Measurements from ENCODE around the gene SLC1A2.

Gene SLC1A2

GRCh38 chr11:35288817-35289541 is 130.4 kb downstream of the SLC1A2 start:
- TF ChIP-seq, protein P1, sequence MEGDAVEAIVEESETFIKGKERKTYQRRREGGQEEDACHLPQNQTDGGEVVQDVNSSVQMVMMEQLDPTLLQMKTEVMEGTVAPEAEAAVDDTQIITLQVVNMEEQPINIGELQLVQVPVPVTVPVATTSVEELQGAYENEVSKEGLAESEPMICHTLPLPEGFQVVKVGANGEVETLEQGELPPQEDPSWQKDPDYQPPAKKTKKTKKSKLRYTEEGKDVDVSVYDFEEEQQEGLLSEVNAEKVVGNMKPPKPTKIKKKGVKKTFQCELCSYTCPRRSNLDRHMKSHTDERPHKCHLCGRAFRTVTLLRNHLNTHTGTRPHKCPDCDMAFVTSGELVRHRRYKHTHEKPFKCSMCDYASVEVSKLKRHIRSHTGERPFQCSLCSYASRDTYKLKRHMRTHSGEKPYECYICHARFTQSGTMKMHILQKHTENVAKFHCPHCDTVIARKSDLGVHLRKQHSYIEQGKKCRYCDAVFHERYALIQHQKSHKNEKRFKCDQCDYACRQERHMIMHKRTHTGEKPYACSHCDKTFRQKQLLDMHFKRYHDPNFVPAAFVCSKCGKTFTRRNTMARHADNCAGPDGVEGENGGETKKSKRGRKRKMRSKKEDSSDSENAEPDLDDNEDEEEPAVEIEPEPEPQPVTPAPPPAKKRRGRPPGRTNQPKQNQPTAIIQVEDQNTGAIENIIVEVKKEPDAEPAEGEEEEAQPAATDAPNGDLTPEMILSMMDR (IDR thresholded peaks at IDR 0.05), result no peak
- H3K4me1 ChIP-seq (ENCODE audit: control insufficient read depth in 1 of 2, insufficient read depth in 1 of 2, low read depth in 1 of 2, low read length in 1 of 2), result no peaks in the 10 kb centered on the region
- no peaks in the 10 kb centered on the region for H3K9me3 ChIP-seq
- H3K36me3 ChIP-seq, result no peaks in the 10 kb centered on the region
- no peaks in the 10 kb centered on the region for H3K27me3 ChIP-seq
- no peak overlapping the region for H3K27ac ChIP-seq
- H3K4me3 ChIP-seq (ENCODE audit: low read depth in 1 of 2, low read length in 1 of 2), result no peak overlapping the region

DNA sequence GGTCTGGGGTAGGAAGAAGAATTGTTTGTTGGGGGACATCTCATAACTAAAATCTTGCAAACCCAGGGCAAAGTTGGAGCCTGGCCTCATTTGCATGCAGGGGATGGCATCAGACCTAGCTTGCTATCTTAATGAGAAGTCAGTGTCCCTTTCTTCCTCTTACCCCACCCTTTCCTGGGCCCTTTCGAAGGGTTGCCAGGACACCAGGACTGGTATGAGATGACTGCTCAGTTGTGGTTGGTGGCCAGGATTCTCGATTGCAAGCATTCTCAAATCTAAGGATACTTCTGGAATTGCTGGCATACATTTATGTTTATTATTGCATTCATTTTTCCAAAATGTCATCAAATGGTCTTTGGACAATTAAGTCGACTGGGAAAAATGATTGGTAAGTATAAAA is 131.0 kb downstream of the SLC1A2 start:
- Histone ChIP-seq H3K9me3 (no peaks in the 10 kb centered on the region), H3K4me1 (ENCODE audit: control insufficient read depth in 1 of 2, insufficient read depth in 1 of 2, low read depth in 1 of 2, low read length in 1 of 2) (no peaks in the 10 kb centered on the region), H3K27me3 (no peaks in the 10 kb centered on the region), H3K27ac (no peak overlapping the region), H3K36me3 (no peaks in the 10 kb centered on the region), H3K4me3 (ENCODE audit: low read depth in 1 of 2, low read length in 1 of 2) (no peak overlapping the region)
- TF ChIP-seq, protein P1 (IDR thresholded peaks at IDR 0.05), result no peak

DNA sequence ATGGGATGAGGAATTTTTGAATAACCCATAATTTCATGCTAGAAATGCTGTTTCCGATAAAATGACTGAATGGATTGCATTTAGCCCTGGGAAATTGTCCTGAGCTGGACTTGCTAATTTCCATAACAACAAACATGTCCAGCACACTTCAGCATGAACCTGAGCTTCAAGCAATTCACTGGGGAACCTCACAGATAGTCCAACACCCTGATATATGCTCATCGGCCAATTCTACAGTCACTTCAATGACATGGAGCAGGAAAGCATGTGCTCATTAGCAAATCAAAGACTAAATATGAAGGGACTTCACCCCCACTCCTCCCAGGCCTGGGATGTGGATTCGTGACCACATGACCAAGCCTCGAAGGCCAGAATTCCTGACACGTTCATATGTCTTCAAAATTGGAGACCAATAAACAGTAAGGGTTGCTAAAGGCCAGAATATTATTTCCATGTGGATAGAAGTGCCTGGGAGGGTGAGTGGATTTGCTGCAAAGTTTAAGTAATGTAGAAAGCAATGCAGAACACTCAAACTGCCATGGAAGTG is 131.9 kb downstream of the SLC1A2 start:
- Histone ChIP-seq H3K4me1 (ENCODE audit: control insufficient read depth in 1 of 2, insufficient read depth in 1 of 2, low read depth in 1 of 2, low read length in 1 of 2) (no peaks in the 10 kb centered on the region), H3K36me3 (no peaks in the 10 kb centered on the region)
- TF ChIP-seq, protein P1 (IDR thresholded peaks at IDR 0.05), result no peak

DNA sequence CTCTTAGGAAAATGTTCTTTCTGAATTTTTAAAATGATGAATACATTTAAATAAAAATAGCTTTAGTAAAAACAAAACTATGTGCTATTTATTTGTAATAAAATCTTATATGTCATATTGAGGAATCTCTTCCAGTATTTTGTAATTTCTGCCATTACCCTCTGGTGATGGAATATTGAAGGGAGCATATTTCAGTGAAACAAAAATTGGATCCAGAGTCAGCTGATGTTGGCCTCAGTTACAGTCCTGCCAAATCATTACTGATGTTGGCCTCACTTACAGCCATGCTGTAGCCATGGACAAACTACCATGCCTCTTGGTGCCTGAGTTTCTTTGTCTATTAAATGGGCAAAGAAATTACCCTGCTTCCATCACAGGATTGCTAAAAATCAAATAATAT is 133.2 kb downstream of the SLC1A2 start:
- no peaks in the 10 kb centered on the region for H3K9me3 ChIP-seq
- no peak overlapping the region for H3K27ac ChIP-seq
- no peaks in the 10 kb centered on the region for H3K27me3 ChIP-seq
- TF ChIP-seq, protein P1 (IDR thresholded peaks at IDR 0.05), result no peak
- no peaks in the 10 kb centered on the region for H3K4me1 ChIP-seq (ENCODE audit: control insufficient read depth in 1 of 2, insufficient read depth in 1 of 2, low read depth in 1 of 2, low read length in 1 of 2)
- H3K36me3 ChIP-seq, result no peaks in the 10 kb centered on the region
- H3K4me3 ChIP-seq (ENCODE audit: low read depth in 1 of 2, low read length in 1 of 2), result no peak overlapping the region

More for the DNA sequence above, 131.9 kb downstream of the SLC1A2 start:
- no peaks in the 10 kb centered on the region for H3K9me3 ChIP-seq
- H3K27me3 ChIP-seq, result no peaks in the 10 kb centered on the region
- H3K4me3 ChIP-seq (ENCODE audit: low read depth in 1 of 2, low read length in 1 of 2), result no peak overlapping the region
- H3K27ac ChIP-seq, result no peak overlapping the region

DNA sequence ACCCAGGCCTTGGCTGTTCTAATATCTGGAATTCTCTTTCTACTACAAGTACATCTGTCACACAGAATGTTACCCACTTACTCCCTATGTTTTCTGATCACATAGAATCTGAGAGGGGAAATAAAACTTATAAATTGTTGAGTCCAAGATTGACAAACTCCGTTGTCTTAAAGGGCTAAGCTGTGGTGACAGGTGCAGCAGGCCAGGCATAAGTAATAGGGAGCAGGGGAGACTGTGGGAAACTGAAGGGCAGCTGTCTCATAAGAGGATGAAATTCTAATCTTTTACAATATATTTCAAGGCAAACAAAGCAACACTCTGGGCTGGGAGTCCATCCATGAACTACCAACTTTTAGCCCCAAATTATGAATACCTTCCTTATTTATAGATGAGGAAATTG is 133.9 kb downstream of the SLC1A2 start:
- Histone ChIP-seq H3K4me3 (ENCODE audit: low read depth in 1 of 2, low read length in 1 of 2) (no peak overlapping the region), H3K36me3 (no peaks in the 10 kb centered on the region), H3K27ac (no peak overlapping the region), H3K4me1 (ENCODE audit: control insufficient read depth in 1 of 2, insufficient read depth in 1 of 2, low read depth in 1 of 2, low read length in 1 of 2) (no peaks in the 10 kb centered on the region), H3K9me3 (no peaks in the 10 kb centered on the region), H3K27me3 (no peaks in the 10 kb centered on the region)
- TF ChIP-seq, protein P1 (IDR thresholded peaks at IDR 0.05), result no peak
